H1 (cell line): ENCODE results near the gene FBXO11. TPM values are rescaled to one million over a fixed set of nuclear protein-coding genes. Genes with fewer than 3 reads are reported as not detected.

Source experiments
- CHD7 ChIP-seq: fragments of 300-600 bp; sonication (generic); IDR thresholded peaks from 2 replicates; pipeline ENCODE4 v1.7.1; 2012; ENCODE audit warnings: low read length, moderate library complexity, mild to moderate bottlenecking, inconsistent platforms; ENCODE audit not compliant: insufficient replicate concordance
- KDM5A ChIP-seq: fragments of 200-600 bp; IDR thresholded peaks from 2 replicates; pipeline ENCODE4 v1.7.1; 2012; ENCODE audit warnings: mild to moderate bottlenecking, low read length, inconsistent platforms, mixed read lengths
- polyA plus RNA-seq, 7 experiments: library from polyadenylated mRNA; depleted of rRNA in 3 of 7; stranded (reverse) in 5 of 7; unstranded in 2 of 7; fragments of >200 nt in 5 of 7; fragments of 200-250 nt in 2 of 7; gene quantifications; 1 replicate in 5 of 7; 2 replicates in 1 of 7; 4 replicates in 1 of 7; pipeline versions ENCODE4 v1.2.1 to v1.2.3, GENCODE V29; 2011 to 2013; ENCODE audit warnings: missing spikeins in 2 of 7, mixed read lengths in 2 of 7
- total RNA-seq: library from RNA; stranded (reverse); fragmentation: NEBNext Ultra II Directional; extraction: Animal tissue kit (Norgen Biotek cat#: 25700); gene quantifications from 2 replicates; pipeline ENCODE4 v1.2.1, GENCODE V29; 2021

FBXO11 gene
- total and polyA plus RNA-seq, 2 of the 8 experiments (the other 6 are each of a cell fraction or from before 2014, with no cell fraction given), result 21.7 to 57.3 TPM

GRCh38 chr2:47870641-47871540 is 35.4 kb downstream of the FBXO11 start (continued):
- no peak for TF ChIP-seq CHD7
- no peak for TF ChIP-seq KDM5A
